GM19324 (cell line): Measurements from ENCODE around the gene RANBP3.
"Not testable (repeated sequence)": the region's sequence is repeated elsewhere in the genome, so short reads cannot be mapped to it uniquely, and the experiment has no call there.

Source experiments
- ATAC-seq: cut with Tn5 transposase; IDR thresholded peaks from one replicate; pipeline ENCODE4 v1.9.1; 2021; ENCODE audit warnings: mild to moderate bottlenecking, moderate library complexity; ENCODE audit not compliant: unreplicated experiment, low FRiP score

Gene RANBP3

GRCh38 chr19:5967994-5968430 is 9.9 kb downstream of the RANBP3 start:
- ATAC-seq: no peak

- ATAC-seq: no peak
Observed at GRCh38 chr19:5967571-5967970, 10.4 kb downstream of the RANBP3 start.

GRCh38 chr19:5966941-5967340 is 11.0 kb downstream of the RANBP3 start:
- no peak for ATAC-seq

GRCh38 chr19:5966215-5966614 is 11.7 kb downstream of the RANBP3 start:
- no peak for ATAC-seq

GRCh38 chr19:5964816-5965565 is 12.9 kb downstream of the RANBP3 start:
- ATAC-seq: no peak

GRCh38 chr19:5963855-5964254 is 14.1 kb downstream of the RANBP3 start:
- ATAC-seq: no peak

- ATAC-seq: not testable (repeated sequence)
Observed at GRCh38 chr19:5963259-5963658, 14.7 kb downstream of the RANBP3 start.

GRCh38 chr19:5961969-5962945 is 15.7 kb downstream of the RANBP3 start:
- no peak for ATAC-seq

GRCh38 chr19:5961641-5961968 is 16.3 kb downstream of the RANBP3 start:
- ATAC-seq: not testable (repeated sequence)

GRCh38 chr19:5960005-5961001 is 17.6 kb downstream of the RANBP3 start:
- no peak for ATAC-seq

- ATAC-seq: no peak
Observed at GRCh38 chr19:5959260-5960004, 18.5 kb downstream of the RANBP3 start.

GRCh38 chr19:5958851-5959122 is 19.2 kb downstream of the RANBP3 start:
- no peak for ATAC-seq

GRCh38 chr19:5958074-5958850 is 19.7 kb downstream of the RANBP3 start:
- no peak for ATAC-seq

- no peak for ATAC-seq
Observed at GRCh38 chr19:5957170-5957569, 20.8 kb downstream of the RANBP3 start.

- no peak for ATAC-seq
Observed at GRCh38 chr19:5956728-5957127, 21.2 kb downstream of the RANBP3 start.

- no peak for ATAC-seq
Observed at GRCh38 chr19:5956323-5956722, 21.6 kb downstream of the RANBP3 start.

GRCh38 chr19:5955636-5955935 is 22.4 kb downstream of the RANBP3 start:
- ATAC-seq: no peak

GRCh38 chr19:5954293-5954692 is 23.6 kb downstream of the RANBP3 start:
- no peak for ATAC-seq

GRCh38 chr19:5953680-5954213 is 24.2 kb downstream of the RANBP3 start:
- no peak for ATAC-seq
